HG02973 (cell line): Measurements from ENCODE around the gene TECPR2.

Experiments used
- ATAC-seq: cut with Tn5 transposase; IDR thresholded peaks from one replicate; pipeline ENCODE4 v1.9.1; 2021; ENCODE audit warnings: moderate library complexity; ENCODE audit not compliant: unreplicated experiment

The TECPR2 gene

DNA sequence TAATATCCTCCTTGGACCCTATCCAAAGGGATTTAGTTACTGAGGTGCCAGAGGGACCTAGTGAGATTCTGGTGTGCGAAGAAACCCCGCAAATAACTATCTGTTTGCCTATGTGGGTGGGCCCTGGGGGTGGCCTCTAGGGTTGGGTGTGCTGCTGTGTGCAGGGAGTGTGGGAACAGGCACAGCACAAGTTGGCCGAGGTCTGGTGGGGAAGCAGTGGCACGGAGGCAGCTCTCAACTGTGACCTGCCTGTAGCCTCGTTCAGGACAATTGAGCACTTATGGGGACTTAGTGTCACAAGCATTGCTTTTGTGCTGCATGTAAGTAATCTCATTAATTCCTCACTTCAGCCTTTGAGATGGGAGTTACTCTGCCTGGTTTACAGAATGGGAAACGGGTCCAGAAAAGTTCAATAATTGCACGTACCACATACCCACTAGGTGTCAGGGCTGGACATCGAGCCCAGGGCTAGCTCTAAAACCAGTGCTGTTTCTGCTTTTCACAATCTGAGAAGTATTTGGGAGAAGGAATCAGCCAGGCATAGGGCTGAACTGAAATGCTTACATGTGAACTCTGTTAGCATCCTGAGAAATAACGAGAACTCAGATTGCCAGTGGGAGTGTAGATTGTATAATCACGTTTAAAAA lies 58.8 kb downstream of the TECPR2 start:
- ATAC-seq = no peak

DNA sequence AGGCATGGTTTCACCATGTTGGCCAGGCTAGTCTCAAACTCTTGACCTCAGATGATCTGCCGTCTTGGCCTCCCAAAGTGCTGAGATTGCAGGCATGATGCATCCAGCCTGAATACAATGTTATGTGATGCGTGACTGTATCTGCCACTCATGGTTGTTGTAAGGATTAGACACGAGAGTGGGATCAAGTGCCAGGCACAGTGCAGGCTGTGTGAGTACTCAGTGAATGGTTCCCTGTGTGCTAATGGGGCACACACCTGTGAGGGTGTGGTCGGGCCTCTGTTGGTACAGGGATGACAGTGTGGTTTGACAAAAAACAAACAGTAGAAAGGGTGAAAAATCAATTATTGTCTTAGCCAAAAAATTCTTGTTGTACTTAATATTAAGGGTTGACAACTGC lies 61.8 kb downstream of the TECPR2 start:
- no peak for ATAC-seq

GRCh38 chr14:102424923-102425322 lies 62.2 kb downstream of the TECPR2 start:
- no peak for ATAC-seq

- ATAC-seq = no peak
Measured at GRCh38 chr14:102426796-102427195, 64.1 kb downstream of the TECPR2 start.

GRCh38 chr14:102427642-102428041 lies 64.9 kb downstream of the TECPR2 start:
- no peak for ATAC-seq

GRCh38 chr14:102430212-102430908 lies 67.6 kb downstream of the TECPR2 start:
- no peak for ATAC-seq

DNA sequence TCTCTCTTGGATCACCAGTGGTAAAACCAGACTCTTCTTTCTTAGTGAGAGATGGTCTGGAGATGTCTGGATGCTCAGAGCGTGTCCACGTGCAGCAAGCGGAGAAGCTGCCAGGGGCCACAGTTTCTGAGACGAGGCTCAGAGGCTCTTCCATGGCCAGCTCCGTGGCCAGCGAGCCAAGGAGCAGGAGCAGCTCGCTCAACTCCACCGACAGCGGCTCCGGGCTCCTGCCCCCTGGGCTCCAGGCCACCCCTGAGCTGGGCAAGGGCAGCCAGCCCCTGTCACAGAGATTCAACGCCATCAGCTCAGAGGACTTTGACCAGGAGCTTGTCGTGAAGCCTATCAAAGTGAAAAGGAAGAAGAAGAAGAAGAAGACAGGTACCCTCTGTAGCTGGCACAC lies 69.0 kb downstream of the TECPR2 start:
- ATAC-seq = no peak

GRCh38 chr14:102434647-102435175 lies 72.0 kb downstream of the TECPR2 start:
- no peak for ATAC-seq

DNA sequence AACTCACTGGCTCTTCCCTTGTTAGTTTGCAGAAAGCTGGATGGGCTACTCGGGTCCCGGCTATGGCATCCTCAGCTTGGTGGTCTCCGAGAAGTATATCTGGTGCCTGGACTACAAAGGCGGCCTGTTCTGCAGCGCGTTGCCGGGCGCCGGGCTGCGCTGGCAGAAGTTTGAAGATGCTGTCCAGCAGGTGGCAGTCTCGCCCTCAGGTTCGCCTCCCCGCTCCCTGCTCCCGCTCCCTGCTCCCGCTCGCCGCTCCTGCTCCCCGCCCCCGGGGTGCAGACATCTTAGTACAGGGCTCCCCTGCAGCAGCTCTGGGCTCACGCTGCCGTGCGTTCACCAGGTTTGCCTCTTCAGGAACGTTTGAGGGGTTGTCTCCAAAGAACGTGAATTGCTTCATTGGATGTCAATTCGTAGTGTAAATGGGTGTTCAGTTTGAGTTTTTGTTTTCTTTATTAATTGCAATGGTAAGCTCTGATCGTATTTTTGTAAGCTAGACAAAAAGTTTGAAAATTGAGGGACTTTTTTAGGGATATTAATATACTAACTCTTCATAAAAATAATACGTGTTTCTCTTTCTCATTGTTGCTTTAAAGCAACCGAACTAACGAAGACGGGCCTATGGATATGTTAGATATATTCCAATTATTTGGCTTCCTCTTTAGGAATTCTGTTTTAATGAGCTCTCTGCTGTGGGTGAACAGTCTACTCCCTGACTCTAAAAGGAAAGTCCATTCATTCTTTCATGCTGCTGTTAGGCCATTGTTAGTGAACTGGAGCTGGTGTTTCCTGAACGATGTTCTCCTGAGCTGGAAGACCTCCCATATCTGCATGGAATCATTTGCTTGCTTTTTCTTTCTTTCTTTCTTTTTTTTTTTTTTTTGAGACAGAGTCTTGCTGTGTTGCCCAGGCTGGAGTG lies 75.5 kb downstream of the TECPR2 start:
- no peak for ATAC-seq

GRCh38 chr14:102439556-102439955 lies 76.8 kb downstream of the TECPR2 start:
- ATAC-seq = no peak

- no peak for ATAC-seq
Measured at GRCh38 chr14:102440392-102440791, 77.7 kb downstream of the TECPR2 start.

- no peak for ATAC-seq
Measured at GRCh38 chr14:102442241-102443211, 79.8 kb downstream of the TECPR2 start.

GRCh38 chr14:102445066-102445465 lies 82.3 kb downstream of the TECPR2 start:
- no peak for ATAC-seq

- no peak for ATAC-seq
Measured at GRCh38 chr14:102445641-102446040, 82.9 kb downstream of the TECPR2 start.

GRCh38 chr14:102450206-102451063 lies 87.7 kb downstream of the TECPR2 start:
- ATAC-seq = no peak

DNA sequence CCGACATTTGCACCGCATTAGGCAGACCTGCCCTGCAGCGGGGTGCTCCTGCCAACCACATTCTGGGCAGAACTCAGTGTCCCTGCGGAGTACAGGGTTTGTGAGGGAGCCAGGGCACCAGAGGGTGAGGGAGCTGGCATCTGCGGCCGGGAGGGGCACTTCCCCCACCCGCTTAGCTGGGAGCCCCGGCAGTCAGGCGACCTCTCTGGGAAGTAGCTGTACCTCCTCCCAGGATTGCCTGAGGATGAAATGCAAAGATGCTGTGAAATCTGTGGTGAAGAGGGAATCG lies 88.3 kb downstream of the TECPR2 start:
- ATAC-seq = no peak

DNA sequence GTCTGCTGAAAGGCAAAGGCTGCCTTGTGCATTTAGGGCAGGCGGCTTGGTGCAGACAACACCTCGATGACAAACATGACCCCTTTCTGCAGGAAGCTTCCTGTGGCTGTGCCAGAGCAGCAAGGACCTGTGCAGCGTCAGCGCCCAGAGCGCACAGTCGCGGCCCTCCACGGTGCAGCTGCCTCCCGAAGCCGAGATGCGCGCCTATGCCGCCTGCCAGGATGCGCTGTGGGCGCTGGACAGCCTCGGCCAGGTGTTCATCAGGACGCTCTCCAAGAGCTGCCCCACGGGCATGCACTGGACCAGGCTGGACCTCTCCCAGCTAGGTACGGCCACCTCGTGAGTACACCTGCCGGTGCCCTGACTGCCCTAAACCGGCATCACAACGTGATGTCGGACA lies 89.6 kb downstream of the TECPR2 start:
- no peak for ATAC-seq

DNA sequence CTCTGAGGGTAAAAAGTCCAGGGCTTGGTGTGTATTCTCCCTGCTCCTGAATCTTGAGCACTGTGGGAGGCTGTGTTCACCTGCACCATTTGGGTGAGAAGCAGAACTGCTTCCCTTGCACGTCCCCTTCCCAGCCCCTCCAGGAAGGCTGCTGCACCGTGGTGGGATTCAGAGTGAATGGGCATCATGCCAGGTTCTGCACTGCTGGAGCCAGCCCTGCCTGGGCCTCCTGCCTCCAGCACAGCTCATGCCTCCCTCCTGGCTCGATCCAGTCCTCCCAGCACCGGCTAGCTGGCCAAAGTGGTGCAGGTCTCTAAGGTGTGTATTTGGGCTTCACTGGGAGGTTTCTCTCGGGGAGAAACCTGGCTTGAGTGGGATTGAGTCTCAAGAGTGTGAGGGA lies 92.0 kb downstream of the TECPR2 start:
- no peak for ATAC-seq

DNA sequence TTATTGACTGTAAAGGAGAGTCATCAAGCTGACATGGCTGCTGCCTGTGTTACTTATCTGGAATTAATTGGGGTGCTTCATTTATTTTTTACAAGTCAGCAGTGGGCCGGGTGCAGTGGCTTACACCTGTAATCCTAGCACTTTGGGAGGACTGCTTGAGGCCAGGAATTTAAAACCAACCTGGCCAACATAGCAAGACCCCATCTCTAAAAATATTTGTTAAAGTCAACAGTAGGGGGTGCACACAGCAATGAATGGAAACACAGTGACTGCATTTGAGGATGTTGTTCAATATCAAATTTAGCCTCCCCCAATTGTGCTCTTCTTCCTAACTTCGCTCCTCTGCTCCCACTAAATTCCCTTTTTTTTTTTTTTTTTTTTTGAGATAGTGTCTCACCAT lies 94.8 kb downstream of the TECPR2 start:
- ATAC-seq = no peak
